ENCODE results near the gene PRDM11. TPM values are rescaled to one million over a fixed set of nuclear protein-coding genes. Genes with fewer than 3 reads are reported as not detected.

Gene PRDM11
- total RNA-seq, 1 experiment from 2014 or later = 8.1 TPM

DNA sequence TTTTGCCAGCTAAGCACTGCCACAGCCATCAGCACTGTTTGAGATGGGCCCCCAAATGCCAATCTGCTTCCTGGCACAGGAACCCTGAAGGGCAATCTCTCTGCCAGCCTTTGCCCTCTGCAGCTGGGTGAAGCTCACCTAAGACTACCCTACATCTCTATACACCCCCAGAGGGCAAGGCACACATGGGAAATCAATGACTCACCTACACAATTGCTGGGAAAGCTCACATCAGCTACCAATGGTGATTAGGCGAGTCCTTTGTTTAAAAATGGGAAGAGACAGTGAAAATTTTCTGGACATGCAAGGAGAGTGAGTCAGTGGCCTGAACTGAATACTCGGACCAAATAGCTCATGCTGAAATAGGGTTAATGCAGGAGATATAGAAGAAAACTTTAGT lies 12.6 kb upstream of the PRDM11 start:
- intact Hi-C loops (cut with micrococcal nuclease; ENCODE audit: unreplicated experiment) = no loop called here
- no peaks in the 10 kb centered on the region for H3K4me1 Mint-ChIP-seq (ENCODE audit: low read depth, unreplicated experiment)
- CTCF ChIA-PET = interaction anchor here (0.5 kb wide), 1 partner anchor 32 kb away, joined by 3 read pairs; no protein-coding TSS in a partner anchor
- no peak overlapping the region for H3K4me3 Mint-ChIP-seq (ENCODE audit: low read depth, unreplicated experiment)
- H3K27ac Mint-ChIP-seq (ENCODE audit: unreplicated experiment) = no peak overlapping the region
- H3K36me3 Mint-ChIP-seq (ENCODE audit: insufficient read depth, unreplicated experiment) = no peaks in the 10 kb centered on the region
- DNase-seq = no peak
- TF ChIP-seq, protein P1, sequence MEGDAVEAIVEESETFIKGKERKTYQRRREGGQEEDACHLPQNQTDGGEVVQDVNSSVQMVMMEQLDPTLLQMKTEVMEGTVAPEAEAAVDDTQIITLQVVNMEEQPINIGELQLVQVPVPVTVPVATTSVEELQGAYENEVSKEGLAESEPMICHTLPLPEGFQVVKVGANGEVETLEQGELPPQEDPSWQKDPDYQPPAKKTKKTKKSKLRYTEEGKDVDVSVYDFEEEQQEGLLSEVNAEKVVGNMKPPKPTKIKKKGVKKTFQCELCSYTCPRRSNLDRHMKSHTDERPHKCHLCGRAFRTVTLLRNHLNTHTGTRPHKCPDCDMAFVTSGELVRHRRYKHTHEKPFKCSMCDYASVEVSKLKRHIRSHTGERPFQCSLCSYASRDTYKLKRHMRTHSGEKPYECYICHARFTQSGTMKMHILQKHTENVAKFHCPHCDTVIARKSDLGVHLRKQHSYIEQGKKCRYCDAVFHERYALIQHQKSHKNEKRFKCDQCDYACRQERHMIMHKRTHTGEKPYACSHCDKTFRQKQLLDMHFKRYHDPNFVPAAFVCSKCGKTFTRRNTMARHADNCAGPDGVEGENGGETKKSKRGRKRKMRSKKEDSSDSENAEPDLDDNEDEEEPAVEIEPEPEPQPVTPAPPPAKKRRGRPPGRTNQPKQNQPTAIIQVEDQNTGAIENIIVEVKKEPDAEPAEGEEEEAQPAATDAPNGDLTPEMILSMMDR (IDR thresholded peaks at IDR 0.05; ENCODE audit: unreplicated experiment) = no peak
- peaks cover 4% of the 10 kb centered on the region for H3K9me3 Mint-ChIP-seq (ENCODE audit: low read depth, unreplicated experiment)
- peaks cover 81% of the 10 kb centered on the region for H3K27me3 Mint-ChIP-seq (ENCODE audit: unreplicated experiment)
- no TSS peak for BruUV-seq (replicated peaks)

DNA sequence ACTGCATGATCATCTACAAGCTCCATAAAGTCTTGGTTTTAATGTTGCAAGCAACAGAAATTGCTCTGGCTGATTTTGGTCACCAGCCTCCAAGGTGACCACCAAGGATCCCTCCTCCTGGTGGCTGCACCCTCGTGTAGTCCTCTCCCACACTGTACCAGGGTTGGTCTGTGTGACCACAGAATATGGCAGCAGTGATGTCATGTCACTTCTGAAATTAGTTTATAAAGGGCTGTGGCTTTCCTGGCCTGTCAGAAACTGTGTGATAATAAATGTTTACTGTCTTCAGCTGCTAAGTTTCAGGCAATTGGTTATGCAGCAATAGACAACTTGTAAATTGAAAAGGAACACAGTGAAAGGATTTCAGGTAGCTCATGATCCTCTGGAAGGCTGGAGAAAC lies 5.3 kb upstream of the PRDM11 start:
- intact Hi-C loops (cut with micrococcal nuclease; ENCODE audit: unreplicated experiment) = no loop called here
- TF ChIP-seq, protein P1 (IDR thresholded peaks at IDR 0.05; ENCODE audit: unreplicated experiment) = no peak
- no peak for DNase-seq
- no TSS peak for BruUV-seq (replicated peaks)
- no peak overlapping the region for H3K27ac Mint-ChIP-seq (ENCODE audit: unreplicated experiment)
- no peaks in the 10 kb centered on the region for H3K9me3 Mint-ChIP-seq (ENCODE audit: low read depth, unreplicated experiment)
- H3K4me1 Mint-ChIP-seq (ENCODE audit: low read depth, unreplicated experiment) = no peaks in the 10 kb centered on the region
- CTCF ChIA-PET = interaction anchor here (1.0 kb wide), 1 partner anchor 30 kb away, joined by 3 read pairs; no protein-coding TSS in a partner anchor
- peaks cover 4% of the 10 kb centered on the region for H3K36me3 Mint-ChIP-seq (ENCODE audit: insufficient read depth, unreplicated experiment)
- H3K4me3 Mint-ChIP-seq (ENCODE audit: low read depth, unreplicated experiment) = no peak overlapping the region
- H3K27me3 Mint-ChIP-seq (ENCODE audit: unreplicated experiment) = peaks cover 87% of the 10 kb centered on the region

DNA sequence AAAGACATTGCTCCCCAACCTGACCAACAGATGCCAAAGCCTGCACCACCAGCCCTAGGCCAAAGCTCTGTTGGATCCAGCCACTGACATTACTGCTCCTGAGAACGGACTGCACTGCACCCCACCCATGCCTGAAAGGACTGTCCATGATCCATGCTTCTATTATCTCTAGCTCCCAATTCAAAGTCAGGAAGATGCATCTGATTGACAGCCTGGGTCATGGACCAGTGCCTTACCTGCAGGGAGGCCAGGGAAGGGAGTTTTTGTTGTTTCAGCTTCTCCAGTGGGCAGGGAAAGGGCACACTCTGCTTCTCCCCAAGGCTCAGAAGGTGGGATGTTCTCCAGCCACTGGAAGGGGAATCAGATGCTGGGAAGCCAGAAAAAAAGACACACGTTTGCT lies 4.8 kb upstream of the PRDM11 start:
- intact Hi-C loops (cut with micrococcal nuclease; ENCODE audit: unreplicated experiment) = no loop called here
- no peak overlapping the region for H3K27ac Mint-ChIP-seq (ENCODE audit: unreplicated experiment)
- BruUV-seq (replicated peaks) = no TSS peak
- no peak for DNase-seq
- H3K9me3 Mint-ChIP-seq (ENCODE audit: low read depth, unreplicated experiment) = no peaks in the 10 kb centered on the region
- H3K27me3 Mint-ChIP-seq (ENCODE audit: unreplicated experiment) = peaks cover 82% of the 10 kb centered on the region
- H3K4me3 Mint-ChIP-seq (ENCODE audit: low read depth, unreplicated experiment) = no peak overlapping the region
- TF ChIP-seq, protein P1 (IDR thresholded peaks at IDR 0.05; ENCODE audit: unreplicated experiment) = no peak
- H3K4me1 Mint-ChIP-seq (ENCODE audit: low read depth, unreplicated experiment) = no peaks in the 10 kb centered on the region
- H3K36me3 Mint-ChIP-seq (ENCODE audit: insufficient read depth, unreplicated experiment) = peaks cover 9% of the 10 kb centered on the region
- CTCF ChIA-PET = interaction anchor here (1.0 kb wide), 1 partner anchor 31 kb away, joined by 3 read pairs; no protein-coding TSS in a partner anchor

DNA sequence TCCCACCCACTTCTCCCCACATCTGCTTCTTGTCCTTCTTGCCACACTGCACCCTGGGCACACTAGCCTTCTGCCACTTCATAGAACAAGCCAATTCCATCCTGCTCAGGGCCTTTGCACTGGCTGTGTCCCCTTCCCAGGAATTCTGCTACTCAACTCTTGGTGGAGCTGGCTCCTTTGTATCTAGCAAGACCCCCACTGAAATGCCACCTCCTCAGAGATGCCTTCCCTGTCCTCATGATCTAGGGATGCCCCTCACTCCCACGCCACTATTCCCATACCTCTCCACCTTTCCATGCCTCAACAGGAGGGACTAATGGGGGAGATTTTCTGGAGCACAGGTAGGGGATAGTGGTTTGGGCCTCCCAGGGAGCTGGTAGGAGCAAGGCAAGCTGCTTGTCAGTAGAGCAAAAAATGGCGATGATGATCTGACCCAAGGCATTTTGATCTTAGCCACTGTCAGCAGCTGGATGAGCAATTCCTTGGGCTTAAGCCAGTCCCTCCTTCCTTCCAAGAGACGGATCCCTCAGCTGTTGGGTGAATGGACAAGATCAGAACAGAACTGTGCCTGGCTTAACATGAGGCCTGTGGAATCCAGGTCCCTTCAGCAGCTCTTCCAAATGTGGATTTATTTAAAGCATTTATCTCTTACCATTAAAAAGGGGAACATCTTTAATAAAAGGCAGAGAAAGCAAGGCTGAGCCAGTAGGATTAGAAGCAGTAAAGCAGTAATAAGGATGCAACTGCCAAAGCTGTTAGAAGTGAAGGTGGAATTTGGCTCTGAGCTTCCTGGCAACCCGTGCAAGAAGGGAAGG lies 4.0 kb upstream of the PRDM11 start:
- peaks cover 78% of the 10 kb centered on the region for H3K27me3 Mint-ChIP-seq (ENCODE audit: unreplicated experiment)
- CTCF ChIA-PET = no interaction called here
- intact Hi-C loops (cut with micrococcal nuclease; ENCODE audit: unreplicated experiment) = no loop called here
- no peak overlapping the region for H3K27ac Mint-ChIP-seq (ENCODE audit: unreplicated experiment)
- H3K36me3 Mint-ChIP-seq (ENCODE audit: insufficient read depth, unreplicated experiment) = peaks cover 17% of the 10 kb centered on the region
- no peak overlapping the region for H3K4me3 Mint-ChIP-seq (ENCODE audit: low read depth, unreplicated experiment)
- DNase-seq = no peak
- H3K4me1 Mint-ChIP-seq (ENCODE audit: low read depth, unreplicated experiment) = no peaks in the 10 kb centered on the region
- no TSS peak for BruUV-seq (replicated peaks)
- no peaks in the 10 kb centered on the region for H3K9me3 Mint-ChIP-seq (ENCODE audit: low read depth, unreplicated experiment)
- TF ChIP-seq, protein P1 (IDR thresholded peaks at IDR 0.05; ENCODE audit: unreplicated experiment) = no peak
